HCT116 (cell line): ENCODE measurements around the gene CFAP46. TPM values are rescaled to one million over a fixed set of nuclear protein-coding genes. Genes with fewer than 3 reads are reported as not detected.

Source experiments
- ATAC-seq: fragments of 200-7000 bp; cut with Tn5 transposase; 2 replicates; pipeline ENCODE4 v1.9.1; 2020; ENCODE audit warnings: mild to moderate bottlenecking, moderate library complexity
- BruUV-seq: library from RNA; stranded (reverse); fragments of 400-500 nt; replicated peaks from 2 replicates; lab custom pipeline; 2021; lab: Mats Ljungman, UMichigan
- CTCF ChIA-PET: fragments of 300-600 bp; sonication (Branson Sonifier 250); formaldehyde crosslinking; loops from one replicate; lab custom pipeline; 2021; ENCODE audit warnings: antibody characterized with exemption; lab: Charles Lee
- POLR2A ChIA-PET: fragments of 300-600, 350-600 bp; sonication (Branson Sonifier 250); formaldehyde crosslinking; loops from one replicate; lab custom pipeline; 2021; ENCODE audit warnings: antibody characterized with exemption; lab: Charles Lee
- RAD21 ChIA-PET, 2 experiments: fragments of 300-600 bp; sonication (Branson Sonifier 250); formaldehyde crosslinking; loops; one replicate each; lab custom pipeline; 2023; ENCODE audit warnings: low total read pairs in 2 of 2; ENCODE audit not compliant: uncharacterized antibody in 2 of 2, unreplicated experiment in 2 of 2, low non-redundant PET in 1 of 2; lab: Charles Lee
- DNase-seq: peaks from one replicate; pipeline ENCODE4 v3.0.0-alpha.2; 2010; ENCODE audit warnings: low read depth, low spot score
- H2AFZ ChIP-seq: fragments of 200-600 bp; shearing (Covaris generic), sonication (generic); 2 replicates; pipeline ENCODE4 v1.6.1; 2017; ENCODE audit warnings: low read depth, mixed run types, mixed read lengths, antibody characterized with exemption, low read length; ENCODE audit not compliant: poor library complexity, severe bottlenecking
- H3K27ac ChIP-seq: 2 replicates; pipeline ENCODE4 v1.5.1; 2012; ENCODE audit warnings: low read depth, low read length
- H3K27me3 ChIP-seq: fragments of 200-600 bp; sonication (generic); 2 replicates; pipeline ENCODE4 v1.6.1; 2016; ENCODE audit warnings: mixed run types, low read length, mixed read lengths; ENCODE audit not compliant: insufficient read depth
- H3K36me3 ChIP-seq, 2 experiments: fragments of 200-500 bp in 1 of 2; fragments of 200-600 bp in 1 of 2; sonication (Bioruptor generic) in 1 of 2; sonication (generic) in 1 of 2; 2 replicates each; pipeline versions ENCODE4 v1.5.1 to v1.6.1; 2014 to 2016; ENCODE audit warnings: low read length in 2 of 2, inconsistent platforms in 1 of 2, mixed read lengths in 1 of 2, mixed run types in 1 of 2; ENCODE audit not compliant: insufficient read depth in 2 of 2, control insufficient read depth in 1 of 2
- H3K4me1 ChIP-seq, 2 experiments: fragments of 200-600 bp in 1 of 2; sonication (generic) in 1 of 2; 2 replicates each; pipeline versions ENCODE4 v1.5.1 to v1.6.1; 2012 to 2017; ENCODE audit warnings: low read length in 2 of 2, inconsistent platforms in 1 of 2, mild to moderate bottlenecking in 1 of 2, mixed read lengths in 1 of 2, mixed run types in 1 of 2, moderate library complexity in 1 of 2; ENCODE audit not compliant: insufficient read depth in 2 of 2, control insufficient read depth in 1 of 2
- H3K4me2 ChIP-seq: fragments of 200-600 bp; sonication (generic); 2 replicates; pipeline ENCODE4 v1.6.1; 2017; ENCODE audit warnings: mixed run types, low read length, mixed read lengths
- H3K4me3 ChIP-seq, 2 experiments: fragments of 200-600 bp in 1 of 2; sonication (generic) in 1 of 2; replicated peaks in 1 of 2; 2 replicates each; pipeline ENCODE4 v1.5.1; 2011 to 2016; ENCODE audit warnings: low read length in 2 of 2, control low read depth in 1 of 2, low read depth in 1 of 2, mild to moderate bottlenecking in 1 of 2, mixed read lengths in 1 of 2, mixed run types in 1 of 2
- H3K79me2 ChIP-seq: fragments of 200-600 bp; sonication (generic); 2 replicates; pipeline ENCODE4 v1.6.1; 2017; ENCODE audit warnings: mild to moderate bottlenecking, mixed run types, low read length, moderate library complexity, mixed read lengths; ENCODE audit not compliant: insufficient read depth
- H3K9ac ChIP-seq: fragments of 200-600 bp; sonication (generic); 2 replicates; pipeline ENCODE4 v1.6.1; 2016; ENCODE audit warnings: low read length, mixed read lengths
- H3K9me2 ChIP-seq: fragments of 200-600 bp; sonication (generic), shearing (Covaris generic); 2 replicates; pipeline ENCODE4 v1.6.1; 2017; ENCODE audit warnings: mixed run types, mild to moderate bottlenecking, moderate library complexity; ENCODE audit not compliant: insufficient read depth
- H3K9me3 ChIP-seq, 2 experiments: fragments of 200-500 bp in 1 of 2; fragments of 200-600 bp in 1 of 2; sonication (Bioruptor generic) in 1 of 2; sonication (generic) in 1 of 2; 2 replicates each; pipeline ENCODE4 v1.6.1; 2014 to 2017; ENCODE audit warnings: low read length in 2 of 2, mixed read lengths in 2 of 2, inconsistent platforms in 1 of 2, low read depth in 1 of 2, mild to moderate bottlenecking in 1 of 2, mixed run types in 1 of 2, moderate library complexity in 1 of 2; ENCODE audit not compliant: control insufficient read depth in 1 of 2, insufficient read depth in 1 of 2
- H4K20me1 ChIP-seq: fragments of 200-600 bp; sonication (generic), shearing (Covaris generic); 2 replicates; pipeline ENCODE4 v1.6.1; 2017; ENCODE audit warnings: mixed run types, mild to moderate bottlenecking, moderate library complexity; ENCODE audit not compliant: insufficient read depth
- EZH2phosphoT487 ChIP-seq: fragments of 200-600 bp; IDR thresholded peaks from 2 replicates; pipeline ENCODE4 v1.6.1; 2018; ENCODE audit warnings: antibody characterized with exemption, borderline replicate concordance
- POLR2A ChIP-seq: IDR thresholded peaks from 2 replicates; pipeline ENCODE4 v1.7.0; 2011; ENCODE audit warnings: borderline replicate concordance; ENCODE audit not compliant: insufficient read depth, insufficient read length; ENCODE audit errors: extremely low read depth
- POLR2AphosphoS5 ChIP-seq: IDR thresholded peaks from 2 replicates; pipeline ENCODE4 v1.6.1; 2011; ENCODE audit warnings: mild to moderate bottlenecking, low read depth, low read length, moderate library complexity
- RAD21 ChIP-seq: IDR thresholded peaks from 2 replicates; pipeline ENCODE4 v1.6.1; 2012; ENCODE audit warnings: low read depth, mild to moderate bottlenecking
- SP1 ChIP-seq: IDR thresholded peaks from 2 replicates; pipeline ENCODE4 v1.6.1; 2012; ENCODE audit warnings: low read depth
- SRF ChIP-seq: IDR thresholded peaks from 2 replicates; pipeline ENCODE4 v1.6.1; 2012; ENCODE audit warnings: low read depth
- TCF7L2 ChIP-seq: IDR thresholded peaks from 2 replicates; pipeline ENCODE4 v1.7.0; 2011; ENCODE audit warnings: borderline replicate concordance, inconsistent platforms; ENCODE audit not compliant: insufficient read depth, insufficient read length; ENCODE audit errors: extremely low read depth
- YY1 ChIP-seq: IDR thresholded peaks from 2 replicates; pipeline ENCODE4 v1.6.1; 2011; ENCODE audit warnings: low read length, low read depth, moderate library complexity, mild to moderate bottlenecking; ENCODE audit not compliant: insufficient replicate concordance; ENCODE audit errors: extremely low read depth
- ZFX ChIP-seq: fragments of 450-650 bp; IDR thresholded peaks from 2 replicates; pipeline ENCODE4 v1.6.1; 2017
- intact Hi-C: fragments of 100-400 bp; cut with micrococcal nuclease; formaldehyde crosslinking; loops from 2 replicates; pipeline ENCODE4 v1.10.0; 2022
- total RNA-seq: library from RNA; stranded (reverse); gene quantifications from one replicate; pipeline ENCODE4 v1.2.1, GENCODE V29; 2021; ENCODE audit not compliant: unreplicated experiment
- TF ChIP-seq, protein P1 (sequence below), 3 experiments: fragments of 200-600 bp in 1 of 3; sonication (generic) in 1 of 3; IDR thresholded peaks in 2 of 3; conservative IDR thresholded peaks in 1 of 3; 2 replicates each; pipeline ENCODE4 v1.5.1; 2012 to 2017; ENCODE audit warnings: low read depth in 2 of 3, low read length in 2 of 3, antibody characterized with exemption in 1 of 3, borderline replicate concordance in 1 of 3, control low read depth in 1 of 3, mild to moderate bottlenecking in 1 of 3, mixed read lengths in 1 of 3, mixed run types in 1 of 3, moderate library complexity in 1 of 3; ENCODE audit not compliant: insufficient read depth in 1 of 3

The CFAP46 gene
- total RNA-seq, 1 experiment from 2014 or later, result 1.4 TPM

DNA sequence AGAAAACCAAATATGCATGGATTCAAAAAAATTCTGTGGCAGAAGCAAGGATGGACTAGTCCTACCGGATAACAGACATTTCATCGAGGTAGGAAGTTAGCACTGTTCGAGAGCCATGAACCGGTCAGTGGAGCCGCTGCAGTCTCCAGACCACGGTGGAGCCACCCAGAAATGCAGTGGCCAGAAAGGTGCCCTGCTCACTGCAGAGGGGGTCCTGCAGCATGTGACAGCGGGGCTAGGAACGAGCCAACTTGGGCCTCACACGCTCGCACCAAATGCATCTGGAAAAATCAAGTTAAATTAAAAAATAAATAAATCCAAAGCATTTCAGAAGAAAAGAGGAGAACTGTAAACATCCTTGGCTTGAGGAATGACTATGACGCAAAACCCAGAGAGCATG is 13.1 kb upstream of the CFAP46 start:
- intact Hi-C loops, result no loop called here
- Histone ChIP-seq H3K27me3 (peaks cover 18% of the 10 kb centered on the region), H3K9me3 (no peaks in the 10 kb centered on the region), H3K9me2 (no peaks in the 10 kb centered on the region), H3K4me1 (no peaks in the 10 kb centered on the region), H3K4me2 (no peak overlapping the region), H3K4me3 (no peak overlapping the region), H3K27ac (no peak overlapping the region), H3K36me3 (no peaks in the 10 kb centered on the region), H3K9ac (no peak overlapping the region), H3K79me2 (no peaks in the 10 kb centered on the region), H4K20me1 (no peaks in the 10 kb centered on the region), H2AFZ (no peak overlapping the region)
- ChIA-PET RAD21 (no interaction called here), POLR2A (no interaction called here), CTCF (no interaction called here)
- ATAC-seq (no peak), DNase-seq (no peak)
- BruUV-seq, result no TSS peak
- TF ChIP-seq POLR2A, result no peak
- TF ChIP-seq TCF7L2, result no peak
- TF ChIP-seq YY1, result no peak
- TF ChIP-seq POLR2AphosphoS5, result no peak
- no peak for TF ChIP-seq SRF
- TF ChIP-seq EZH2phosphoT487, result no peak
- TF ChIP-seq SP1, result no peak
- TF ChIP-seq ZFX, result no peak
- TF ChIP-seq, protein P1, sequence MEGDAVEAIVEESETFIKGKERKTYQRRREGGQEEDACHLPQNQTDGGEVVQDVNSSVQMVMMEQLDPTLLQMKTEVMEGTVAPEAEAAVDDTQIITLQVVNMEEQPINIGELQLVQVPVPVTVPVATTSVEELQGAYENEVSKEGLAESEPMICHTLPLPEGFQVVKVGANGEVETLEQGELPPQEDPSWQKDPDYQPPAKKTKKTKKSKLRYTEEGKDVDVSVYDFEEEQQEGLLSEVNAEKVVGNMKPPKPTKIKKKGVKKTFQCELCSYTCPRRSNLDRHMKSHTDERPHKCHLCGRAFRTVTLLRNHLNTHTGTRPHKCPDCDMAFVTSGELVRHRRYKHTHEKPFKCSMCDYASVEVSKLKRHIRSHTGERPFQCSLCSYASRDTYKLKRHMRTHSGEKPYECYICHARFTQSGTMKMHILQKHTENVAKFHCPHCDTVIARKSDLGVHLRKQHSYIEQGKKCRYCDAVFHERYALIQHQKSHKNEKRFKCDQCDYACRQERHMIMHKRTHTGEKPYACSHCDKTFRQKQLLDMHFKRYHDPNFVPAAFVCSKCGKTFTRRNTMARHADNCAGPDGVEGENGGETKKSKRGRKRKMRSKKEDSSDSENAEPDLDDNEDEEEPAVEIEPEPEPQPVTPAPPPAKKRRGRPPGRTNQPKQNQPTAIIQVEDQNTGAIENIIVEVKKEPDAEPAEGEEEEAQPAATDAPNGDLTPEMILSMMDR (IDR thresholded peaks at IDR 0.05 in 2 of 3, conservative IDR thresholded peaks at IDR 0.05 in 1 of 3; ENCODE audit: borderline replicate concordance in 1 of 3, insufficient read depth in 1 of 3, low read depth in 2 of 3, low read length in 2 of 3), result no peak
- TF ChIP-seq RAD21, result no peak
- TF ChIP-seq, all 23 proteins: peak for 0
